Measurements from ENCODE around the gene FAAH. TPM values are rescaled to one million over a fixed set of nuclear protein-coding genes. Genes with fewer than 3 reads are reported as not detected.

FAAH gene
- total RNA-seq, 1 experiment from 2014 or later, result 25.9 TPM

GRCh38 chr1:46411010-46411405, 16.9 kb downstream of the FAAH start:
- Histone ChIP-seq H3K36me3 (ENCODE audit: control insufficient read depth, insufficient read depth, low read length) (no peaks in the 10 kb centered on the region), H3K4me3 (ENCODE audit: low read depth in 2 of 2, low read length in 2 of 2) (no peak overlapping the region), H3K27ac (ENCODE audit: low read length) (no peak overlapping the region), H3K4me1 (ENCODE audit: control insufficient read depth, insufficient read depth, low read length) (no peaks in the 10 kb centered on the region; the same call in 1 of the 2 replicates), H3K9me3 (ENCODE audit: control insufficient read depth, insufficient read depth, low read depth, low read length) (no peaks in the 10 kb centered on the region), H3K27me3 (ENCODE audit: control insufficient read depth, insufficient read depth, low read length) (no peaks in the 10 kb centered on the region)
- ChIA-PET POLR2A (interaction anchor here (0.6 kb wide), 1 partner anchor 8 kb away, joined by 3 read pairs; no protein-coding TSS in a partner anchor), CTCF (interaction anchor here (0.7 kb wide), 1 partner anchor 11 kb away, joined by 3 read pairs; no protein-coding TSS in a partner anchor)
- ATAC-seq (no peak), DNase-seq (ENCODE audit: low read depth, low spot score) (no peak)
- no TSS peak for BruUV-seq (replicated peaks)
- TF ChIP-seq POLR2AphosphoS5 (IDR thresholded peaks at IDR 0.05; ENCODE audit: low read depth, low read length) (no peak), CTCF (IDR thresholded peaks at IDR 0.05) (no peak), TCF7L2 (IDR thresholded peaks at IDR 0.05; ENCODE audit: low read depth, low read length) (no peak), REST (IDR thresholded peaks at IDR 0.05; ENCODE audit: insufficient read depth in 1 of 2, low read depth in 2 of 2, low read length in 1 of 2) (no peak), SIN3A (IDR thresholded peaks at IDR 0.05; ENCODE audit: borderline replicate concordance, insufficient read depth, low read depth, low read length) (no peak)
- in situ Hi-C loops (cut with HindIII; ENCODE audit: low pct_unique_long_range_greater_than_20kb, low sequenced_read_pairs), result no loop called here
- intact Hi-C loops (cut with micrococcal nuclease; ENCODE audit: unreplicated experiment), result no loop called here

GRCh38 chr1:46411601-46412341, 17.7 kb downstream of the FAAH start:
- Histone ChIP-seq H3K27ac (ENCODE audit: low read length) (no peak overlapping the region), H3K36me3 (ENCODE audit: control insufficient read depth, insufficient read depth, low read length) (no peaks in the 10 kb centered on the region), H3K27me3 (ENCODE audit: control insufficient read depth, insufficient read depth, low read length) (no peaks in the 10 kb centered on the region), H3K4me3 (ENCODE audit: low read depth in 2 of 2, low read length in 2 of 2) (no peak overlapping the region), H3K9me3 (ENCODE audit: control insufficient read depth, insufficient read depth, low read depth, low read length) (no peaks in the 10 kb centered on the region), H3K4me1 (ENCODE audit: control insufficient read depth, insufficient read depth, low read length) (no peaks in the 10 kb centered on the region)
- in situ Hi-C loops (cut with HindIII; ENCODE audit: low pct_unique_long_range_greater_than_20kb, low sequenced_read_pairs), result no loop called here
- intact Hi-C loops (cut with micrococcal nuclease; ENCODE audit: unreplicated experiment), result no loop called here
- TF ChIP-seq REST (IDR thresholded peaks at IDR 0.05; ENCODE audit: insufficient read depth in 1 of 2, low read depth in 2 of 2, low read length in 1 of 2) (no peak), SIN3A (IDR thresholded peaks at IDR 0.05; ENCODE audit: borderline replicate concordance, insufficient read depth, low read depth, low read length) (no peak), POLR2AphosphoS5 (IDR thresholded peaks at IDR 0.05; ENCODE audit: low read depth, low read length) (no peak), CTCF (IDR thresholded peaks at IDR 0.05) (peak; percentile 77), TCF7L2 (IDR thresholded peaks at IDR 0.05; ENCODE audit: low read depth, low read length) (no peak)
- ChIA-PET POLR2A (no interaction called here), CTCF (interaction anchor here (0.7 kb wide), 1 partner anchor 10 kb away, joined by 3 read pairs; no protein-coding TSS in a partner anchor)
- DNase-seq (ENCODE audit: low read depth, low spot score), result no peak
- no peak for ATAC-seq
- BruUV-seq (replicated peaks), result no TSS peak

Data from Panc1 (cell line).